Right lobe of liver (tissue), 6 donors: ENCODE measurements around the gene TMEM54. TPM values are rescaled to one million over a fixed set of nuclear protein-coding genes. Genes with fewer than 3 reads are reported as not detected.
A peak's percentile ranks its signal among the peaks of the same experiment; 100 is the strongest.

Source experiments
- ATAC-seq, 4 donors: fragments of 200-7000 bp; cut with Tn5 transposase; one replicate each; pipeline ENCODE4 v1.9.1; 2020; ENCODE audit warnings: mild to moderate bottlenecking in 4 of 4, moderate library complexity in 4 of 4
- DNase-seq, 3 donors: peaks; one replicate each; pipeline ENCODE4 v3.0.0-alpha.2; 2020
- H3K27ac ChIP-seq, 3 donors: fragments of 200-600 bp; one replicate each; pipeline ENCODE4 v1.8.0; 2022
- H3K27me3 ChIP-seq, 2 donors: fragments of 200-600 bp; one replicate each; pipeline ENCODE4 v1.8.0; 2022
- H3K36me3 ChIP-seq, 4 donors: fragments of 200-600 bp; sonication (generic) in 1 of 4; one replicate each; pipeline versions ENCODE4 v1.5.1 to v1.8.0; 2017 to 2022; ENCODE audit warnings: control low read depth in 1 of 4
- H3K4me1 ChIP-seq, 4 donors: fragments of 200-600 bp; sonication (generic) in 1 of 4; one replicate each; pipeline versions ENCODE4 v1.5.1 to v1.8.0; 2017 to 2022; ENCODE audit warnings: control low read depth in 1 of 4
- H3K4me3 ChIP-seq, 3 donors: fragments of 200-600 bp; one replicate each; pipeline ENCODE4 v1.8.0; 2022
- H3K9me3 ChIP-seq, 4 donors: fragments of 200-600 bp; sonication (generic) in 1 of 4; one replicate each; pipeline versions ENCODE4 v1.5.1 to v1.8.0; 2017 to 2022; ENCODE audit warnings: control low read depth in 1 of 4
- POLR2A ChIP-seq: fragments of 450-650 bp; IDR thresholded peaks from one replicate; pipeline ENCODE4 v1.6.1; 2017; ENCODE audit warnings: antibody characterized with exemption, mild to moderate bottlenecking
- WGBS: methylation state at CpG from one replicate; pipeline ENCODE4 v1.1.6; 2018; ENCODE audit warnings: low coverage, low lambda C conversion rate; ENCODE audit not compliant: insufficient coverage; ENCODE audit errors: missing lambda C conversion rate; 5-methylcytosine and 5-hydroxymethylcytosine counted together
- intact Hi-C, 2 donors: fragments of 100-400 bp; cut with DNase I; formaldehyde crosslinking; loops; one replicate each; pipeline versions ENCODE4 v1.11.2 to v1.14.1; 2022
- long read RNA-seq: library from polyadenylated mRNA; unstranded; transcript quantifications from one replicate; pipeline ENCODE4 v2.0.0, GENCODE V29; 2019
- total RNA-seq, 6 experiments: library from RNA; depleted of rRNA in 2 of 6; stranded (reverse); fragments of >200 nt in 2 of 6; fragmentation: NEBNext Ultra II Directional in 3 of 6; extraction: Animal tissue kit (Norgen Biotek cat#: 25700) in 3 of 6; gene quantifications; one replicate each; pipeline versions ENCODE4 v1.1.0 to v1.2.4, GENCODE V29; 2016 to 2023
- TF ChIP-seq, protein P1 (sequence below), 4 donors: fragments of 200-600 bp in 3 of 4; fragments of 450-650 bp in 1 of 4; IDR thresholded peaks; one replicate each; pipeline versions ENCODE4 v1.5.1 to v1.8.0; 2016 to 2022; ENCODE audit warnings: antibody characterized with exemption in 4 of 4, mild to moderate bottlenecking in 2 of 4
- donor health status: DM: no; HTN: yes; CAD: no.
- donor health status: DM: no; HTN: no; CAD: no.
- donor health status: DM: no; HTN: no; CAD: no.
- donor health status: DM: no; HTN: yes; CAD: no.
- donor health status: DM: no; HTN: yes; CAD: no.

TMEM54 gene
- 10 to 100 TPM in 3 of 6 experiments, 1 to 10 TPM in 3; 3.9 to 14.4 (median 9.0) TPM for total RNA-seq
- long read RNA-seq, result 0 reads

DNA sequence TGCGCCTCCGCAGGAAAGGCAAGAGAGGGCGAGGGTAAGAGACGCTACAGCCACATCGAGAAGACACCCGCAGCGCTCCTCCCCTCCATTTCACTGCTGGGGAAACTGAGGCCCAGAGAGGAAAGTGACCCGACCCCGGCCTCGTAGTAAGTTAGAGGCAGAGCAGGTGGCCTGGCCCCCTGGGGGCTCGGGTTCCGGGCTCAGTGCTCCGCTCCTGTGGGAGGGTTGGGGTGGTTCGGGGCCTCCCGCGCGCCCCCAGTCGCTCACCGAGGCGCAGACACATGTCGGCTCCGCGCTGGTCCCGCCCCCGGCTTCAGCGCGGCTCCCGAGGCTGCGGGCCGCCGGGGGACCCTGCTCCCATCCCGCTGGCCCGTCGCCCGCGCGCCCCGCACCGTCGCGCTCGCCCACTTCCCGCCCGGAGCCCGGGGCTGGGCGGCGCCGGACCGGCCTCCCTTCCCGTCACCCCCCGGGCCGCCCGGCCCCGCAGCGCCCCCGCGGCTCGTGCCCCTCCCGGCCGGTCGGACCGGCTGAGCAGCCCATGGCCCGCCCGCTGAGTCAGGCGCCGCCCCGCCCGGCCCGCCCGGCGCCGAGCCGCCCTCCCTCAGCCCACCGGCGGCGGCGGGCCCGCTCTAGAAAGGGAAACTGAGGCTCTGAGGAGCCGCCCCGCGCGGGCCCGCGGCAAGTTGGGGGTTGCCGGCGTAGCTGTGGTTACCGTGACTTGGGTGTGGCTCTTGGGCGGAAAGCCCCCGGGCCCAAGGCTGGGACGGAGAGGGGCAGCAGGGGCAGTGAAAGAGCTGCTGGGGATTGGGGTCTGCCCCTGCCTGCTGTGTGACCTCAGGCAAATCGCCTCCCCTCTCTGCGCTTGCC lies at the start of gene TMEM54:
Gene TMEM54 (minus strand): TSS at position 434 of the 867 bp plus-strand sequence. CDS start 151 bp downstream, at position 283.
- Histone ChIP-seq H3K27me3 (no peaks in the 10 kb centered on the region), H3K4me3 (peak within 1 kb of the TSS; percentile 49 to 57 (median 51)), H3K4me1 (peaks cover 0 to 13% (median 2%) of the 10 kb centered on the region in 4 donors), H3K36me3 (no peaks in the 10 kb centered on the region), H3K9me3 (no peaks in the 10 kb centered on the region), H3K27ac (no peak within 1 kb of the TSS)
- peak; percentile 66 to 79 (median 76) for ATAC-seq
- DNase-seq, result peak in 1 of 3 donors; percentile 73
- TF ChIP-seq, protein P1, sequence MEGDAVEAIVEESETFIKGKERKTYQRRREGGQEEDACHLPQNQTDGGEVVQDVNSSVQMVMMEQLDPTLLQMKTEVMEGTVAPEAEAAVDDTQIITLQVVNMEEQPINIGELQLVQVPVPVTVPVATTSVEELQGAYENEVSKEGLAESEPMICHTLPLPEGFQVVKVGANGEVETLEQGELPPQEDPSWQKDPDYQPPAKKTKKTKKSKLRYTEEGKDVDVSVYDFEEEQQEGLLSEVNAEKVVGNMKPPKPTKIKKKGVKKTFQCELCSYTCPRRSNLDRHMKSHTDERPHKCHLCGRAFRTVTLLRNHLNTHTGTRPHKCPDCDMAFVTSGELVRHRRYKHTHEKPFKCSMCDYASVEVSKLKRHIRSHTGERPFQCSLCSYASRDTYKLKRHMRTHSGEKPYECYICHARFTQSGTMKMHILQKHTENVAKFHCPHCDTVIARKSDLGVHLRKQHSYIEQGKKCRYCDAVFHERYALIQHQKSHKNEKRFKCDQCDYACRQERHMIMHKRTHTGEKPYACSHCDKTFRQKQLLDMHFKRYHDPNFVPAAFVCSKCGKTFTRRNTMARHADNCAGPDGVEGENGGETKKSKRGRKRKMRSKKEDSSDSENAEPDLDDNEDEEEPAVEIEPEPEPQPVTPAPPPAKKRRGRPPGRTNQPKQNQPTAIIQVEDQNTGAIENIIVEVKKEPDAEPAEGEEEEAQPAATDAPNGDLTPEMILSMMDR (IDR thresholded peaks at IDR 0.05), result no peak
- peak; percentile 14 for TF ChIP-seq POLR2A
- intact Hi-C loops, result no loop called here
- 30% methylated on average over 3 of the region's 92 CpGs for WGBS

- WGBS, result 79% methylated on average over 5 of the region's 5 CpGs
- Histone ChIP-seq H3K27ac (no peak overlapping the region), H3K4me1 (peaks cover 0 to 29% (median 3%) of the 10 kb centered on the region in 4 donors), H3K27me3 (no peaks in the 10 kb centered on the region), H3K36me3 (peaks cover 0 to 7% (median 2%) of the 10 kb centered on the region in 4 donors), H3K9me3 (no peaks in the 10 kb centered on the region), H3K4me3 (no peak overlapping the region)
- no peak for DNase-seq
- intact Hi-C loops, result loop anchor here in 1 of 2 donors (10.0 kb wide), 1 partner anchor 105 kb away; no protein-coding TSS in a partner anchor
- peak in 1 of 4 donors; percentile 31 for ATAC-seq
- TF ChIP-seq, protein P1 (IDR thresholded peaks at IDR 0.05), result no peak
- TF ChIP-seq POLR2A, result no peak
Observed at GRCh38 chr1:32949519-32949918, 48.3 kb upstream of the TMEM54 start.

- H3K9me3 ChIP-seq, result no peaks in the 10 kb centered on the region
- intact Hi-C loops, result loop anchor here in 1 of 2 donors (10.0 kb wide), 1 partner anchor 106 kb away; no protein-coding TSS in a partner anchor
- H3K36me3 ChIP-seq, result peaks cover 0 to 11% (median 2%) of the 10 kb centered on the region in 4 donors
- no peak overlapping the region for H3K4me3 ChIP-seq
- DNase-seq (no peak), ATAC-seq (peak in 3 of 4 donors; percentile 65 to 67 (median 67))
- no peak overlapping the region for H3K27ac ChIP-seq
- WGBS, result 20% methylated on average over 1 of the region's 1 CpG
- H3K4me1 ChIP-seq, result peaks cover 0 to 35% (median 3%) of the 10 kb centered on the region in 4 donors
- no peaks in the 10 kb centered on the region for H3K27me3 ChIP-seq
- TF ChIP-seq, protein P1 (IDR thresholded peaks at IDR 0.05), result no peak
- no peak for TF ChIP-seq POLR2A
Observed at GRCh38 chr1:32948905-32949304, 47.7 kb upstream of the TMEM54 start.

DNA sequence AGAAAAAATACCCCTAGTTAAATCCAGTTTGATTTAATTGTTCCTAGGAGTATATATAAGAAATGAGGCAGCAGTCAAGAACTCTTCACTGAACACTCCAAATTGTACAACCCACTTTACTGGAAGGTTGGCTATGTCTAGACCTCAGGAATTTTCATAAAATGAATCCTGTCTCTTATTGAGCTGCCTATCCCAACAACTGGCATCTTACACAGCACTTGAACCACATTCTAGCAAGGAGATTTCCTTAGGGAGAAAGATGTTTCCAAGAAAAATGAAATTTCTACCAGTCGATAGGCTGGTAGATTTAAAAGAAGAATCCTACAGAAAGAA lies 47.2 kb upstream of the TMEM54 start:
- peaks cover 0 to 16% (median 2%) of the 10 kb centered on the region in 4 donors for H3K36me3 ChIP-seq

More for the DNA sequence above, 47.2 kb upstream of the TMEM54 start:
- H3K27ac ChIP-seq, result no peak overlapping the region
- H3K4me1 ChIP-seq, result peaks cover 0 to 39% (median 3%) of the 10 kb centered on the region in 4 donors
- no peaks in the 10 kb centered on the region for H3K27me3 ChIP-seq
- intact Hi-C loops, result loop anchor here in 1 of 2 donors (10.0 kb wide), 1 partner anchor 106 kb away; no protein-coding TSS in a partner anchor
- no peaks in the 10 kb centered on the region for H3K9me3 ChIP-seq
- H3K4me3 ChIP-seq, result no peak overlapping the region
- TF ChIP-seq POLR2A, result no peak
- TF ChIP-seq, protein P1 (IDR thresholded peaks at IDR 0.05), result no peak
- ATAC-seq, result no peak
- 91% methylated on average over 1 of the region's 1 CpG for WGBS
- DNase-seq, result no peak
